GM10266 (cell line): Measurements from ENCODE around the gene MEGF10.

ENCODE experiments used
- DNase-seq: peaks from one replicate; pipeline ENCODE4 v3.0.0; 2012; ENCODE audit errors: extremely low spot score
- CTCF ChIP-seq: IDR thresholded peaks from 2 replicates; pipeline ENCODE4 v1.5.1; 2012; ENCODE audit warnings: mild to moderate bottlenecking, low read depth; ENCODE audit not compliant: control insufficient read depth, insufficient read depth; ENCODE audit errors: missing control alignments

MEGF10 gene

GRCh38 chr5:127343866-127344265 is 53.3 kb downstream of the MEGF10 start:
- DNase-seq: no peak
- no peak for TF ChIP-seq CTCF

- TF ChIP-seq CTCF: no peak
- no peak for DNase-seq
Observed at GRCh38 chr5:127344931-127345330, 54.3 kb downstream of the MEGF10 start.

GRCh38 chr5:127351418-127351817 is 60.8 kb downstream of the MEGF10 start:
- DNase-seq: no peak
- TF ChIP-seq CTCF: no peak

GRCh38 chr5:127352068-127352467 is 61.5 kb downstream of the MEGF10 start:
- no peak for DNase-seq
- no peak for TF ChIP-seq CTCF

GRCh38 chr5:127353327-127353726 is 62.7 kb downstream of the MEGF10 start:
- DNase-seq: no peak

GRCh38 chr5:127353796-127354195 is 63.2 kb downstream of the MEGF10 start:
- DNase-seq: no peak
- TF ChIP-seq CTCF: no peak

More at GRCh38 chr5:127353327-127353726, 62.7 kb downstream of the MEGF10 start:
- TF ChIP-seq CTCF: no peak

- DNase-seq: no peak
- TF ChIP-seq CTCF: no peak
Observed at GRCh38 chr5:127355337-127355736, 64.7 kb downstream of the MEGF10 start.
